Measurements from ENCODE around the gene CHD9. TPM values are rescaled to one million over a fixed set of nuclear protein-coding genes. Genes with fewer than 3 reads are reported as not detected.

CHD9 gene
- polyA plus RNA-seq, 3 donors = 15.8 to 26.1 (median 22.5) TPM

- peaks cover 5% of the 10 kb centered on the region for H3K4me1 Mint-ChIP-seq
- H3K79me2 ChIP-seq (ENCODE audit: insufficient read depth, low read length) = peaks cover 4% of the 10 kb centered on the region
Measured at GRCh38 chr16:53198933-53199332, 144.1 kb downstream of the CHD9 start.

GRCh38 chr16:53201900-53202299 is 147.1 kb downstream of the CHD9 start:
- Histone ChIP-seq H3K4me3 (replicated peaks in 1 of 3; ENCODE audit: low read depth in 2 of 3, low read length in 3 of 3) (no peak overlapping the region), H3K4me2 (replicated peaks; ENCODE audit: extremely low read depth, low read length, poor library complexity, severe bottlenecking) (no peak overlapping the region), H2AFZ (ENCODE audit: insufficient read depth, low read depth, low read length, poor library complexity, severe bottlenecking) (no peak overlapping the region), H3K9me3 (replicated peaks in 1 of 2; ENCODE audit: control insufficient read depth in 1 of 2, insufficient read depth in 1 of 2, low read length in 2 of 2) (no peaks in the 10 kb centered on the region), H3K36me3 (replicated peaks in 1 of 2; ENCODE audit: control insufficient read depth in 1 of 2, insufficient read depth in 2 of 2, low read length in 2 of 2) (no peaks in the 10 kb centered on the region), H3K27me3 (ENCODE audit: control insufficient read depth in 2 of 2, insufficient read depth in 2 of 2, low read length in 2 of 2) (no peaks in the 10 kb centered on the region), H4K20me1 (ENCODE audit: insufficient read depth, low read length) (no peaks in the 10 kb centered on the region), H3K4me1 (ENCODE audit: control insufficient read depth in 1 of 2, insufficient read depth in 2 of 2, low read length in 2 of 2) (peaks cover 0 to 5% of the 10 kb centered on the region in 2 donors), H3K79me2 (ENCODE audit: insufficient read depth, low read length) (peaks cover 15% of the 10 kb centered on the region), H3K9ac (ENCODE audit: insufficient read depth, low read length, poor library complexity, severe bottlenecking) (no peak overlapping the region), H3K27ac (ENCODE audit: low read depth in 1 of 2, low read length in 2 of 2) (no peak overlapping the region)
- no peak for TF ChIP-seq CTCF (IDR thresholded peaks at IDR 0.05)
- Mint-ChIP-seq H3K27me3 (ENCODE audit: low read depth in 3 of 3) (peaks cover 0 to 4% (median 0%) of the 10 kb centered on the region in 3 donors), H3K4me1 (peaks cover 5% of the 10 kb centered on the region), H3K36me3 (peaks cover 2 to 11% of the 10 kb centered on the region in 2 donors), H3K4me3 (no peak overlapping the region), H3K9me3 (peaks cover 0 to 7% (median 2%) of the 10 kb centered on the region in 7 donors), H3K27ac (peak overlapping the region in 1 of 7 donors; percentile 42)
- no CpG with 5 or more reads among the region's 1 CpG for WGBS (ENCODE audit: insufficient coverage)
- intact Hi-C loops (cut with micrococcal nuclease) = no loop called here
- no peak for DNase-seq

More at GRCh38 chr16:53198933-53199332, 144.1 kb downstream of the CHD9 start:
- H3K36me3 ChIP-seq (replicated peaks in 1 of 2; ENCODE audit: control insufficient read depth in 1 of 2, insufficient read depth in 2 of 2, low read length in 2 of 2) = no peaks in the 10 kb centered on the region
- no peak overlapping the region for H3K4me2 ChIP-seq (replicated peaks; ENCODE audit: extremely low read depth, low read length, poor library complexity, severe bottlenecking)
- Mint-ChIP-seq H3K27me3 (ENCODE audit: low read depth in 3 of 3) (peaks cover 0 to 1% (median 0%) of the 10 kb centered on the region in 3 donors), H3K4me3 (no peak overlapping the region), H3K36me3 (peaks cover 2 to 11% of the 10 kb centered on the region in 2 donors), H3K9me3 (peaks cover 0 to 7% (median 2%) of the 10 kb centered on the region in 7 donors), H3K27ac (no peak overlapping the region)
- no peaks in the 10 kb centered on the region for H3K9me3 ChIP-seq (replicated peaks in 1 of 2; ENCODE audit: control insufficient read depth in 1 of 2, insufficient read depth in 1 of 2, low read length in 2 of 2)
- H3K4me3 ChIP-seq (replicated peaks in 1 of 3; ENCODE audit: low read depth in 2 of 3, low read length in 3 of 3) = no peak overlapping the region
- peaks cover 0 to 5% of the 10 kb centered on the region in 2 donors for H3K4me1 ChIP-seq (ENCODE audit: control insufficient read depth in 1 of 2, insufficient read depth in 2 of 2, low read length in 2 of 2)
- no peak overlapping the region for H2AFZ ChIP-seq (ENCODE audit: insufficient read depth, low read depth, low read length, poor library complexity, severe bottlenecking)
- H3K9ac ChIP-seq (ENCODE audit: insufficient read depth, low read length, poor library complexity, severe bottlenecking) = no peak overlapping the region
- H4K20me1 ChIP-seq (ENCODE audit: insufficient read depth, low read length) = no peaks in the 10 kb centered on the region
- DNase-seq = no peak
- no peaks in the 10 kb centered on the region for H3K27me3 ChIP-seq (ENCODE audit: control insufficient read depth in 2 of 2, insufficient read depth in 2 of 2, low read length in 2 of 2)
- no peak overlapping the region for H3K27ac ChIP-seq (ENCODE audit: low read depth in 1 of 2, low read length in 2 of 2)
- TF ChIP-seq CTCF (IDR thresholded peaks at IDR 0.05) = no peak
- intact Hi-C loops (cut with micrococcal nuclease) = no loop called here
